ENCODE data around the gene FOXJ2. TPM values are rescaled to one million over a fixed set of nuclear protein-coding genes. Genes with fewer than 3 reads are reported as not detected.

Gene FOXJ2
- polyA plus RNA-seq, 4 donors = 19.8 to 25.7 (median 20.9) TPM

Other genes with a start within 250 kb of the FOXJ2 start
- under 1 TPM; 0.11 to 0.33 (median 0.27) TPM for gene NANOG, start 243.3 kb upstream of the FOXJ2 start, polyA plus RNA-seq (ENCODE audit: insufficient read length in 4 of 4)
- gene SLC2A14, start 159.8 kb upstream of the FOXJ2 start, polyA plus RNA-seq (ENCODE audit: insufficient read length in 4 of 4) = under 1 TPM; 0.68 to 0.89 (median 0.81) TPM
- gene SLC2A3, start 96.5 kb upstream of the FOXJ2 start, polyA plus RNA-seq (ENCODE audit: insufficient read length in 4 of 4) = 10 to 100 TPM; 12.3 to 21.4 (median 17.8) TPM
- 1 to 10 TPM; 2.2 to 4.6 (median 3.2) TPM for gene C3AR1, start 33.6 kb downstream of the FOXJ2 start, polyA plus RNA-seq (ENCODE audit: insufficient read length in 4 of 4)
- gene NECAP1, start 49.6 kb downstream of the FOXJ2 start, polyA plus RNA-seq (ENCODE audit: insufficient read length in 4 of 4) = 10 to 100 TPM; 27.6 to 34.0 (median 31.1) TPM
- gene CLEC4A, start 90.9 kb downstream of the FOXJ2 start, polyA plus RNA-seq (ENCODE audit: insufficient read length in 4 of 4) = 1 to 10 TPM; 1.3 to 3.5 (median 2.1) TPM
- under 1 TPM in 1 of 4 donors, not detected in 3; 0.11 TPM for gene ZNF705A, start 124.3 kb downstream of the FOXJ2 start, polyA plus RNA-seq (ENCODE audit: insufficient read length in 4 of 4)
- gene FAM90A1, start 194.9 kb downstream of the FOXJ2 start, polyA plus RNA-seq (ENCODE audit: insufficient read length in 4 of 4) = 1 to 10 TPM; 1.1 to 2.6 (median 2.1) TPM

All from left renal cortex interstitium (tissue), 4 donors.